Measurements from ENCODE around the gene ELMO1.

DNA sequence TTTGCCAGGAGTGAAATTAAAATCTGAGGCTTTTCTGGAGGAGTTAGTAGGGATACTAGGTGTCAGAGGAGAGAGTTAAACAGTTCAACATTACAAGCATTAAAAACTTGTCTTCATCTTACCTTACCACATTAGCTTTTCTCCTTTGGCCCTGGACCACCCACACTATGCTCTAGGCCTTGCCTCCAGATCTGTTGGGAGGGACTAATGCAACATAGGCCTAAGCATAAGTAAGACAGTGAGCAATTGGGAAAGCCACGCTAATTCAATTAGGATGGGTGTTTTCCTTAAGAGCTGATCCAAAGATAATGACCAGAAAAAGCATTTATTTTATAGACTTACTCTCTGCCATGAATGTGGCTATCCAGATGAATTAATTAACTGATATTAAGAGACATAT, 158.9 kb downstream of the ELMO1 start:
- TF ChIP-seq ZNF24 (IDR thresholded peaks at IDR 0.05) (no peak), POLR2AphosphoS5 (IDR thresholded peaks at IDR 0.05; ENCODE audit: low read depth, low read length) (no peak), ZFP41 (CRISPR knock-in tag; IDR thresholded peaks at IDR 0.05; ENCODE audit: borderline replicate concordance) (no peak), HDAC6 (IDR thresholded peaks at IDR 0.05; ENCODE audit: low read depth, low read length) (no peak)

Measured in HepG2 (cell line).